Activated effector memory CD4-positive, alpha-beta T cell treated with anti-CD3 and anti-CD28 coated beads, Interleukin-2, amount 50 U/mL, for 16 hours (primary cell): ENCODE measurements around the gene ALPK3.

Source experiments
- DNase-seq: peaks from one replicate; pipeline ENCODE4 v3.0.0-alpha.2; 2020

ALPK3 gene

DNA sequence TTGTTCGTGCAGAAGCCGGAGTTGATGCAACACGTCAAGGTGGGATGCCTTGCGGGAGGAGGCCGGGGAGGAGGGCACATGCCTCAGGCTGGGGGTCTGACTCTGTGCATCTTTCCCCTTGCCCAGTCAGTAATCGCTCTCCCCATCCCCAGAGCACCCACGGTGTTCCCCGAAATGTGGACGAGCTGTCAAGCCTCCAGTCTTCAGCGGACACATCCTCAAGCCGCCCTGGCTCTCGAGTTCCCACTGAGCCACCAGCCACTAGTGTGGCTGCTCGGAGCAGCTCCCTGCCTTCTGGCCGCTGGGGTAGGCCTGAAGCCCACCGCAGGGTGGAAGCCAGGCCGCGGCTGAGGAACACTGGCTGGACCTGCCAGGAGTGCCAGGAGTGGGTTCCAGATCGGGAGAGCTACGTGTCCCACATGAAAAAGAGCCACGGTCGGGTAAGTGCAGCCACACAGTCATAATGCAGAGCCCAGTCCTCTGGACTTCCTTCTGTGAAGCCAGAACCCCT lies 18.7 kb upstream of the ALPK3 start:
- no peak for DNase-seq

DNA sequence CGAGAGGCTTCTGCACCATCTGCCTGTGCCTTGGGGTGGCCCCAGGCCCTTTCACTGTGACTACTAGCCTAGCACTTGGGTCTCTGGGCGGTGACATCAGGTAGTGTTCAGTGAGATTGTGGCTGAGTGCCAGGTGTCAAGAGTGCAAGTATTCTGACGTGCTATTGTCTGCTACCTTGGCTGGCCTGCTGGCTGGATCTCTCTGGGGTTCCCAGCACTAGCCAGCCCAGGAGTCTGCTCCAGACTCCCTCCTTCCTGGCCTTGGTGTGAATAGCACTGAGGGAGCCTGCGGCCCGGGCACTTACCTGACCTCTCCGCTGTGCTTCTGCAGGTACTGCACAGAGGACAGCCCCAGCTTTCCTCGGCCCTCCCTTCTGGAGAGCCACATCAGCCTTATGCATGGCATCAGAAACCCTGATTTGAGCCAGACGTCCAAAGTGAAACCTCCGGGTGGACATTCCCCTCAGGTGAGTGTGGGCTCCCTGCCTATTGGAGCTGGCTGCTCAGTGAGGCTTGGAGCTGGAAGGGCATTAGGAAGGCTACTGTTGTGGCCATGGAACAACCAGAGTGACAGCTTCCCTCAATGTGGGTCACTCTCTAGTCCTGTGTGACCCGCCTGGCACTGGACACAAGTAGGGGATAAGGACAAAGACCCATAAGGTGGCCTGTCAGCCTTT lies 17.5 kb upstream of the ALPK3 start:
- no peak for DNase-seq

DNA sequence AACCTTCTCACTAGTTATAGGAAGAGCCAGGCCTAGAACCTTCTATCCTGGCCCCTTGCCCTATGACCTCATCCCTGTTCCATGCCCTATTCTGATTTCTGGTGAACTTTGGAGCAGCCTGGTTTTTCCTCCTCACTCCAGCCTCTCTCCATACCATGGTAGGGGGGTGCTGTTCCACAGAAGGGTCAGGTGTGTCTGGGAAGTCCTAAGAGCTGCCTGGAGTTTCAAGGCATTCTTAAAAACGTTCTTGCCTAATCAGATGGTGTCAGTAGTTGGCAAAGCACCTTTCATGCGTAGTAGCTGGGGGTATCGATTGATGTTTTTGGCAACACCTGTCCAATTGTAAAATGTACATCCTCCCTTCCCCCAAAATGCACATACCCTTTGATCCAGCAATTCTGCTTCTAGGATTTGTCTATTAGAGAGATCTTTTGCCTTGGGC lies 16.8 kb upstream of the ALPK3 start:
- DNase-seq: no peak

DNA sequence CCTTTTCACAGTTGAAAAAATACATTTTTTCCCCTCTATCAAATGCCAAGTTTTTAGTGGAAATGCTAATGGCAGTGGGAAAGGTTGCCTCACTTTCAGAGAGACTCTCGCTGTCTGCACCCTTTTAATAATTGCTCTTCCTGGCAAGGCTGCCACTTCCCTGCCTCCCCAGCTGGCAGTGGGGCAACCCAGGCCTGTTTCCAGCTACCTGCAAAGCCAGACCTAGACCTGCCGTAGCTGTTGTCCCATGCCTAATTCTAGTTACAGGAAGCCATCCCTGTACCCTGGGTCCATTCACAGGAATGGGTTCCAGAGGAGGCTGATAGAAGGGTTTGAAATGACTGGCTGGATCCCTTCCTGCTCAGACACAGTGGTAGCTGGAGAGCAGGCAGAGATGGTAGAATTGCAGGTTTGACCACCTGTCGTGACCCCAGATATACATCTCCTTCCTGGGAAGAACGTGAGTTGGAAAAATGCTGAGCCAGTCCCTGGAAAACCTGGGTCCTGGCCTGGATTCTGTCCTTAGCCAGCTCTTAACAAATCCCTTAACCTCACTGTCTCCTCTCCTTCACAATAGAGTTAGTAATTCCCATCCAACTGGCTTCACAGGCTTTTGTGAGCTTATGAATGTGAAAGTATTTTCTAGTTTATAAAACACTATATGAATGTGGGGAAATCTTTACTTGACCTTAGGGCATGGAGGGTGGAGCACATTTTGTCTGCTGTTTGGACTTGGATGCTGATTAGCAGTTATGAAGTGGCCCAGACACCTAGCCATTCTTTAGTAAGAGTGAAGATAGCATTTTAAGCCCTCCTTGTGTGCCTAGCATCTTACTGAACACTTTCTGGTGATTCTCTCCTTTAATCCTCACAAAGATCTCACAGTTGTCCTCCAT lies 12.9 kb upstream of the ALPK3 start:
- no peak for DNase-seq

DNA sequence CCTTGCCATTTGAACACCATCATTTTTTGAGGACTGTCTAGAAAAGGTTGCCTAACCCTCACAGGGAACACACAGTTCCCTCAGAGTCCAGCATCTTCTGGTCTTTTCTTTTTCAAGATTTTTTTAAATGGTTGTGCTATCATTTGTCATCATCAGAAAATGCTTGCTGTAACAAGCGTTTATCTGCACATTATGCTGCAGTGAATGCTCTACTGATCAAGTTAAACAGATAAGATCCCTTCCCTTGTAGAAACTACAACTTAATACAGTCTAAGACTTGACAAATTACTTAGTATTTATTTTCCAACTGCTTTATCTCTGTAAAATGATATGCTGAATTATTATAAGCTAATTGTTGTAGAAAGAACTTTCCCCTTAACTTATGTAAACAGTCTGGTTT lies 11.9 kb upstream of the ALPK3 start:
- no peak for DNase-seq

DNA sequence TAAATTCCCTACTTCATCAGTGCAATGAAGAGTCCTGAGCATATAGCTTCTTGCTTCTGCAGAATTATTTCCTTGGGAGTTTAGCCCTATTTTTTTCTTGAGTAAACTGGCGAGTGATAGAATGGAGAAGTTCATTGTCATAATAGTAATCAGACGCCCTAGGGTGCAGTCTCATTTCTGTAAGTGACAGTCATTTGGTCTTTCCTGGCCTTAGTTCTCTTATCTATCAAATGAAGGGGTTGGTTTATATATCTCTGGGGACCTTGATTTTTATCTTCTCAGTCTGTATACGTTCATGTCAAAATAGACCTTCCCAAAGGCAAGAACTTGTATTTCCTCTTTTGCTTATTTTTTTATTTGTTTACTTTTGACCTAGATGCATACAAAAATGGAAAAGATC lies 9.9 kb upstream of the ALPK3 start:
- DNase-seq: no peak

DNA sequence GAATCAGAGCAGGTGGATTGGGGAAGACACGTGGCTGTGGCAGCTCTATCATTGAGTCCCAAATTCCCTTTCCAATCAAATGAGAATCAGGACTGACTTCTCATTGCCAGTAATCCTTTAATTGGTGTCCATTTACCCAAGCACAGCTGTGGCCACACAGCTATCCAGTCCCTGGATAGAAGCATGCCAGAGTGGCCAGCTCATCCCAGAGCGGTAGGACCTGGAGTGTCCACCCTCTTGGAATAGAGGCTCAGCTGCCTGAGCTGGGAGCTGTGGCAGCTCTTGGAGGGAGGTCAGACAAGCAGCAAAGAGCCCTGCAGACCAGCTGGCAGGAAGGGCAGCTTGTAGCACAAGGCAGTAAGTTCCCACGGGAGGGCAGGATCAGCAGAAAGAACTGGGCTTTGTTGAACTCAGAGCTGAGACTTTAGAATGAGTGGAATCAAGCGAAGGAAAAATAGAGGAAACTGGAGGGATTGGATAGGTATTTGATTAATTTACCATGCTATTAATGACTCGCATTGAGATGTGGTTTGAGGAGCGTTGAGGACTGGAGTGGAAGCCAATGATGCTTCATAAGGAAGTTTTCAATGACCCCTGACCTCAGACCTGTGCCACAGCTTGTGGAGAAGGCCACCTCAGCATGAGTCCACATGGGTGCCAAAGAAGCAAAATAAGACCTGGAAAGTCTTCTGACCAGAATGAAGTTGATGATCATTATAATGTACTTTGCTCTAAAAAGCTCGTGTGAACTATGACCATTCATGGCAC lies 6.9 kb upstream of the ALPK3 start:
- DNase-seq: no peak

DNA sequence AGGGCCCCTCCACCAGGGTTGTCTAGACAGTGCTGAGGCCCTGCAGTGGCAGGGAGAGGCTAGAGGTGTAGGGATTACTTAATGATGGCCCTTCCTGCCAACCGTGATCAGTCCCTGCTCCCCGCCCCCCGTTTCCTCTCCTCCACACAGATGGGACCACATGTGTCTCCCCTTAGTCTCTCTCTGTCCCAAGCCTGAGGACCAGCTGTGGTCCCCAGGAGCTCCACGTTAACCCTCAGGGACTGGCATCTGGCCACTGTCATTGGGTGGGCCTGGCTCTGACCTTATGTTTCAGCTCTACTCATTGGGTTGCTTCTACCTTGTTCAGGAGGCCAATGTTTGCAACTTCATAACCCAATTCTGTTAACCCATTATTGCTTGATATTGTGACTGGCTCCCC lies 6.0 kb upstream of the ALPK3 start:
- DNase-seq: no peak

DNA sequence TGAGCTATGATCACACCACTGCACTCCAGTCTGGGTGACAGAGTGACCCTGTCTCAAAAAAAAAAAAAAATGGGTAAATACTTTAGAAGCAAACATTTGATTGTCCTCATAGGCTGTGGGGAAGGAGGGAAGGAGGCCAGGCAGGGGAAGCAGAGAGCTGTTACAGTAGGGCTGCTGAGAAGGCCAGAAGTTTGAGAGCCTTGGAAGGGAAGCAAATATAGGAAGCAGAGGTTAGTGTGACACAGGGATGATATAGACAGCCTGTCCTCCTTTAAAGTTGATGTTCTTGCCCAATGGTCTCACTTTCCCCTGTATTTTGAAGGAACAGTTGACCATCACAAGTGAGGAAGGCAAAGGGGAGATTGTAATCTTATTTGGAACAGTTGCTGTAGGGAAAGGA lies 5.3 kb upstream of the ALPK3 start:
- no peak for DNase-seq

DNA sequence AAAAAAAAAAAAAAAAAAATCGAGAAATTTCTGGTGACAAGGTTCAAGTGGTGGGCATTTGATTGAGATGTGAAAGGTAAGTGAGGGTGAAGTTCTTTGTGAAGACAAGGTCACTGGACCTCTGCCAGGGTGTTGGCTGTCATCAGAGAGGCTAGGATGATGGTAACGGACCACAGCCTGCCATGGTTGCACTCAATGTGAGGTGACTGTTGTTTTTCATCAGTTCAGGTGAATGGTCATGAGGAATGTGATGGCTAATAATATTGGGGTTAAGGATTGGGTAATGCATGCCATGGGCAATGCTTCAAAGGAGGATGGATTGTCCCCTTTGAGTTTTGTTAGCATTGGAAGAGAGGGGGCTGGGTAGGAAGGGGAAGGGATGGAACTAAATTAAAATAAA lies 4.3 kb upstream of the ALPK3 start:
- DNase-seq: no peak

DNA sequence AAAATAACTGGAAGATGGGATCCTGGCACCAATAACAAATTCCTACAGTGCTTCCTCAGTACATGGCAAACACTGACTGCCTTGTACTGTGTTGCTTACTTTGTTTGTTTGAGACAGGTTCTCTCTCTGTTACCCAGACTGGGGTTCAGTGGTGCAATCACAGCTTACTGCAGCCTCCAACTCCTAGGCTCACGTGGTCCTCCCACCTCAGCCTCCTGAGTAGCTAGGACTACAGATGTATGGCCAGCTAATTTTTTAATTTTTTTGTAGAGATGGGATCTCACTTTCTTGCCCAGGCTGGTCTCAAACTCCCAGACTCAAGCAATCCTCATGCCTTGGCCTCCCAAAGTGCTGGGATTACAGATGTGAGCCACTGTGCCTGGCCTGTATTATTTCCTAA lies 3.7 kb upstream of the ALPK3 start:
- DNase-seq: no peak

DNA sequence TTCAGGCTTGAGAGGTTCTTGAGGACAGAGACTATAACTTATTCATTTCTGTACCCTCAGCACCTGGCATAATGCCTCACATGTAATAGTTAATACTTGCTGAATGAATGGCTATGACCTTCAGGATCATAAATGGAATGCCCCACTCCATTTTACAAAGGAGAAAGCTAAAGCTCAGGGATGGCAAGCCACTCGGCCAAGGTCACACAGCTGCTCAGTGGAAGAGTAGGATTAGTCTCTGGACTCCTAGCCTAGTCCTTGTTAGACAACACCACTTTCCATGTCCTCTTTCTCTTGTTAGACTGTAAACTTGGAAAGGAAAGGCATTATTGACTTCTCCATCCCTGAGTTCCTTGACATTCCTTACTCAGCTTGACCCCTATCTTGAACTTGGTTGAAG lies 3.2 kb upstream of the ALPK3 start:
- DNase-seq: no peak

DNA sequence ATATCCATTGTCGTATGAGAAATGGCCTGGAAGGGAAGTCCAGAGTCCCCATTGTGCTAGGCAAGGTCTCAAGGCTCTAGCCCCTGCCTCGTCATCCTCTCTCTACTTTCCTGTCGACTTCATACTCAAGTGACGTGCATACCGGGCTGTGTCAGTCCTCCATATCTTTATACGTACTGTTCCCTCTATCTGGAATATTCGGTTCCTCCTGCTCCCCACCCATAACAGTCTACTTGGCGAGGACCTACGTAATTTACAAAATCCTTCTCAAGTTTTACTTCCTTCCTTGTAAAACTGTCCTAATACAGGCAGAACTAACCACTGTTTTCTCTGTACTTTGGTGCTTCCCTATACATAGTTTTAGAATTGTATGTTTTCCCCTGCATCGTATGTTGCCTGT lies 2.2 kb upstream of the ALPK3 start:
- DNase-seq: no peak

DNA sequence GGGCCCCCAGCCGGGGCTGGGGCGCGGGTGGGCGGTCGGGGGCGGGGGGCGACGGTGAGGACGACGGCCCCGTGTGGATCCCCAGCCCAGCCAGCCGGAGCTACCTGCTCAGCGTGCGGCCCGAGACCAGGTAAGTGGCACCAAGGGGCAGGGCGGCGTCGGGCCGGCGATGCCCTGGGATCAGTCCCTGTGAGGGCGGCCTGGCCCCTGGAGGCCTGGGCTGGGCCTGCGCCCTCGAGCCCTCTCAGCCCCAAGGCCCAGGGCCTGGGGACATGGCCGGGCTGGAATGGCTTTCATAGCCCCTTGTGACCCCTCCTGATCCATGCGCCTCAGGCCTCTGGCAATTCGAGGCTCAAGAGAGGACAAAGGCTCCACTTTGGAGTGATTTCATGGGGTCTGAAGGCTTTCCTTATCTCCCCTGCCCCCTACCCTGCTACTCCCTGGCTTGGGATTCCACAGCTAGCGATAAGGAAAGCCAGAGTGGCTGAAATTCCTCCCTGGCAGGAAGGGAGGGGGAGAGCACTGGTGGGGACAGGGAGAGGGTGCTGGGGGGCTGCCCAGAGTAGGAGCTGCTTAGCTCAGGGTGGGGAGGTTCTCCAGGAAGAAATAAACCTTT lies 418 bp downstream of the ALPK3 start:
- no peak for DNase-seq

DNA sequence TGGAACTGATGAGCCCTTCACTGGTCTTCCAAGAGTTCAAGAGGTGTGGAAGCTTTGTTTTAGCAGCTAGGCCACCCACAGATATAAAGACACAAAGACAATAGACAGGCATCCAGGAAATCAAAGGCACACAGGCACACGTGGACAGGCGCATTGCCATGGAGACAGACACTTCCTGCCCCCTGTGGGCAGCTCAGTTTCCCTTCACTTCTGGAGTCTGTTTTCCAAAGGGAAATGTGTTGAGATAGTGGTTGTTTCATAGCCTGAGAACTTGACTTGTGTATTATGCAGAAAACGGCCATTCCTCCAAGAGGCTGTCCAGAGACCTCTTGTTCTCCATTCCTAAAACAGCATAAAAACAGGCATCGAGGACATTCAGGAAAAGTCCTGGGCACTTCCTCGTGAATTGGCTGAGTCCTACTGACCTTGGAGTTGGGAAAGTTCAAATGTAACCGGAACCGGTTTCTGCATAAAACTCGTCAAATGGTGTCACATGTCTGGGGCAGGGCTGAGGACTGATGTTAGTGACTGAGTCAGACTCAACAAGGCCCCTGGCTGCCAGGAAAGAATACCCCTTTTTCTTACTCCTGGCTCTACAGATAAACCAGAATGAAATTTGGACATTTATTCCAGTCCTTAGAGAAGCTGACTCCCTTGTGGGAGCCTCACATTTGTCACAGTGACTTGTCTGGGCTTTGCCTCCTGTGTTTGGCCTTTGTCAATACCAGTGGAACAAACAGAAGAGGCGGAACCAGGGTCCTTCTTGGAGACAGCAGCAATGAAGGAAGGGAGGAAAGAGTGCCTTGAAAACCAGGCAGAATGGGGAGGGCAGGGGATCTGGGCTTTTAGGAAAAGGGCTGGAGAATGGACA lies 1.3 kb downstream of the ALPK3 start:
- no peak for DNase-seq

DNA sequence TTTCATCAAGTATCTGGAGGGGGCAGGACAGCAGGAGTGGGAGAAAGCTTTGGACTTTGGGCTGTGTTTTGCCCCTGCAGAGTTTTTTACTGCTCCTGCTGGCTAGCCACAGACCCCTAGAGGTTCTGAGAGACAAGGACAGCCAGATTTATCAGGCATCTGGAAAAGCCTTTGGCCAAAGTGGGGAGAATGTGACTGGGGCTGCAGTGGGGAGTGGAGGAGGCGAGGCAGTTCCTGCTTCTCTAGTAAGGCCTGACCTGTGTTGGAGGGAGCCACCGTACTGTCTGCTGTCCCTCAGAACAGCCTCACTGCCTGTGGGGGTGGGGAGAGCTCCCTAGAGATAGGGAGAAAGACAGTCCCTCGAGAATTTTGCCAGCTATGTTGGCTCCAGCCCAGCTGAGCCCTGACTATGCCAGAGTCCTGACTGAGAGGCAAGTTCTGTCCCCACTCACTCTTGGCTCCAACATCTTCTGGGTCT lies 2.2 kb downstream of the ALPK3 start:
- DNase-seq: no peak

DNA sequence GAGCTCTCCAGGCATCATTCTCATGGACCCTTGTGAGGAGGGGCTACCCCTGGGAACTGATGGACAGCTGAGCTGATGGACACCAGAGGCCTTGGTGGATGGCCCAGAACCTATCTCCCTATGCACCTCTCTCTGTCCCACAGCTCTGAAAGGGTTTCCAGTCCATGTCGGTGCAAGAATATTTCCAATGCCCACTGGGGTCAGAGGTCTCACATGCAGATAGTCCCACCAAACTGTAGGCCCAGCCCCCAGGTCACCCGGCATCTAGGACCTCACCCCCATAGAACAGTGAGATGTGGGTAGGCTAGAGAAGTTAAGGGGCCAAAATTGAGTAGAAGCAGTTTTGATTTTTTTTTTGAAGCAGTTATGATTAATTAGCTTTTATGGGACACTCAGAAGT lies 2.6 kb downstream of the ALPK3 start:
- no peak for DNase-seq

DNA sequence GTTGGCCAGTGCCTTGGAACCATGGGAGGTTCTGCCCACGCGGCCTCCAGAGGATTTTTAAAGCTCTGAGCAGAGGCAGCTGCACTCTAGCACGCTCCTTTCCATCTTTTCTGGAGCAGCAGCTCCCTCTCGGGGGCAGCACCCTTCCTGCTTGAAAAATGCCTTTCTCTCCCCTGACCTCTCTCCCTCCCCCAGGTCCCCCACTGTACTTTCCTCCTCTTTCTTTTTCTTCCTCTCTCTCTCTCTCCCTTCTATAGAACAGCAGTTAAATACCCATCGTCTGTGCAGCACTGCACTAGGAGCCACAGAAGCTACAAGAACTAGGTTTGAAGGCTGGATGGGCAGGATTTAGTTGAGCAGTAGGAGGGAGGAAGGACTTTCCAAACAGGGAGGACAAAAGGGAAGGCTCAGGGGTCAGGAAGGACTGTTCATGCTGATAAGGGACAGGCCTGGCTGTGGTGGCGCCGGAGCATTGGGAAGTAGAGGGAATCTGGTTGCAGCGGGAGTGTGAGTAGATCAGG lies 4.4 kb downstream of the ALPK3 start:
- no peak for DNase-seq

DNA sequence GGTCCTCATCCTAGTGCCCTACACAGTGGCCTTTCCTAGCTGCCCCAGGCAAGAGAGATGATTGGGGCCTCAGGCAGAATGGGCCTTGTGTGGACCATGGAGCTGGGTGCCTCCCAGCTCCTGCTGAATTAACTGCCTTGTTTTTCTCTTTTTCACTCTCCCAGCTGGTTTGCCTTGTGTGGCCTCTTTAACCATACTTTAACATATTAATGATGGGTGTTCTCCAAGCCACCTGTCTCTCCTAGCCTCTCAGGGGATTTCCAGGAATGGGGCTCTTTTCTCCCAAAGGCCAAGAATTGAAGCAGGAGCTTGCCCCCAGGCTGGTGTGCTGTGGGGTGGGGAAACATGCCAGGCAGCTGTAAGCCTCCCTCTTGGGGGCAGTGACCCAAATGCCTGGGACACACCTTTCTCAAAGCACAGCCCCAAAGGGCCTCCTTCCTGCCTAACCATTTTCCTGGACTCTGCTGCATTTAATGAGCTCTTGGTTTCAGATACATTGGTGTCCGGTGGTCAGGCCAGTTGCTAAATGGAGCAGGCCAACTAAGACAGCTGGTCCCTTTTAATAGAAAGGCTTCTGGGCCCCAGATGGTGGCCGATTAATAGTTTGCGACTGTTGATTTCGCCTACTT lies 5.6 kb downstream of the ALPK3 start:
- no peak for DNase-seq

DNA sequence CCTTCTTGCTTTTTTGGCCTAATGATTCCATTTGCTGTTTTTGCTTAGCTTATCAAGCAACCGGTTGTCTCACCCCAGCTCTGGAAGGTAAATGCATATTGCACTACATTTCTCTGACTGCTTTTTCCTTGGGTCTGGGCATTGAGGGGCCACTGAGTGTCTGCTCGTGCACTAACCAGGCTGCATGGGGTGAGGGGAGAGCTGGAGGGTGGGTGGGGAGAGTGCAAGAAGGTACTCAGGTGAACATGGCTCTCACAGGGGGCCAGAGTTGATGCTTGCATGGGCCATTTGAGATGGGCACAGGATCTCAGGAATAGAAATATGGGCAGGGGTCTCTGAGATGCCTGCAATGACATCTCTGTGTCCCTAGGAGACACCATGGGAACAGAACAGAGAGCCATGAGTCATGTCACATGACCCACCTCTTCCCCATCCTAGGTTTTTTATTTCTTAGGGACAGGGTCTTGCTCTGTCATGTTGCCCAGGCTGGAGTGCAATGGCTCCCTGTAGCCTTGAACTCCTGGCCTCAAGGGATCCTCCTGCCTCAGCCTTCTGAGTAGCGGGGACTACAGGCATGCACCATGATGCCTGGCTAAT lies 6.2 kb downstream of the ALPK3 start:
- DNase-seq: no peak
